H9 (cell line): ENCODE measurements around the gene CHCHD3. TPM values are rescaled to one million over a fixed set of nuclear protein-coding genes. Genes with fewer than 3 reads are reported as not detected.
A peak's percentile ranks its signal among the peaks of the same experiment; 100 is the strongest.

Experiments used
- DNase-seq: peaks from one replicate; pipeline ENCODE4 v3.0.0-alpha.2; 2017
- H2AFZ ChIP-seq: one replicate; pipeline ENCODE4 v1.6.1; 2013; ENCODE audit warnings: mild to moderate bottlenecking, low read length, control low read depth, moderate library complexity
- H2AK5ac ChIP-seq: 2 replicates; pipeline ENCODE4 v1.6.1; 2013; ENCODE audit warnings: low read length, control low read depth, mixed read lengths; ENCODE audit not compliant: insufficient read length
- H2BK120ac ChIP-seq: one replicate; pipeline ENCODE4 v1.6.1; 2013; ENCODE audit warnings: low read depth, mild to moderate bottlenecking, low read length, control low read depth, inconsistent platforms; ENCODE audit not compliant: poor library complexity, severe bottlenecking
- H2BK12ac ChIP-seq: 2 replicates; pipeline ENCODE4 v1.6.1; 2013; ENCODE audit warnings: low read length, control low read depth, mixed read lengths, low read depth; ENCODE audit not compliant: insufficient read length
- H2BK15ac ChIP-seq: 2 replicates; pipeline ENCODE4 v1.6.1; 2013; ENCODE audit warnings: low read depth, low read length, control low read depth
- H2BK20ac ChIP-seq: one replicate; pipeline ENCODE4 v1.6.1; 2013; ENCODE audit warnings: low read depth, mild to moderate bottlenecking, low read length, control low read depth, inconsistent platforms; ENCODE audit not compliant: poor library complexity, severe bottlenecking
- H2BK5ac ChIP-seq: 2 replicates; pipeline ENCODE4 v1.6.1; 2013; ENCODE audit warnings: low read length, control low read depth, mixed read lengths; ENCODE audit not compliant: insufficient read length
- H3K14ac ChIP-seq: 2 replicates; pipeline ENCODE4 v1.6.1; 2013; ENCODE audit warnings: low read length, control low read depth; ENCODE audit not compliant: insufficient read depth
- H3K18ac ChIP-seq: 2 replicates; pipeline ENCODE4 v1.6.1; 2013; ENCODE audit warnings: low read depth, mild to moderate bottlenecking, mixed read lengths, low read length, control low read depth; ENCODE audit not compliant: insufficient read length
- H3K23ac ChIP-seq: 2 replicates; pipeline ENCODE4 v1.6.1; 2013; ENCODE audit warnings: low read length, control low read depth, mixed read lengths, low read depth; ENCODE audit not compliant: insufficient read length
- H3K23me2 ChIP-seq: 2 replicates; pipeline ENCODE4 v1.6.1; 2013; ENCODE audit warnings: low read depth, mild to moderate bottlenecking, mixed read lengths, low read length, control low read depth; ENCODE audit not compliant: insufficient read length, poor library complexity, severe bottlenecking
- H3K27ac ChIP-seq: 2 replicates; pipeline ENCODE4 v1.5.1; 2013; ENCODE audit warnings: low read length, control low read depth, mixed read lengths, low read depth; ENCODE audit not compliant: insufficient read length
- H3K27me3 ChIP-seq: 2 replicates; pipeline ENCODE4 v1.6.1; 2013; ENCODE audit warnings: low read length, control low read depth, inconsistent platforms; ENCODE audit not compliant: insufficient read depth
- H3K4ac ChIP-seq: 2 replicates; pipeline ENCODE4 v1.6.1; 2013; ENCODE audit warnings: low read depth, mild to moderate bottlenecking, control low read depth, inconsistent platforms, low read length, moderate library complexity
- H3K4me1 ChIP-seq: 2 replicates; pipeline ENCODE4 v1.6.1; 2013; ENCODE audit warnings: low read length, control low read depth, inconsistent platforms; ENCODE audit not compliant: insufficient read depth
- H3K4me2 ChIP-seq: 2 replicates; pipeline ENCODE4 v1.6.1; 2013; ENCODE audit warnings: low read length, control low read depth, mixed read lengths; ENCODE audit not compliant: insufficient read length, insufficient read depth
- H3K56ac ChIP-seq: 2 replicates; pipeline ENCODE4 v1.6.1; 2013; ENCODE audit warnings: low read depth, mild to moderate bottlenecking, mixed read lengths, low read length, control low read depth; ENCODE audit not compliant: insufficient read length
- H3K79me1 ChIP-seq: 2 replicates; pipeline ENCODE4 v1.6.1; 2013; ENCODE audit warnings: low read depth, mild to moderate bottlenecking, moderate library complexity, low read length, control low read depth, inconsistent platforms; ENCODE audit not compliant: insufficient read depth, poor library complexity, severe bottlenecking
- H3K79me2 ChIP-seq: 2 replicates; pipeline ENCODE4 v1.6.1; 2013; ENCODE audit warnings: low read length, control low read depth, inconsistent platforms; ENCODE audit not compliant: insufficient read depth
- H3K9ac ChIP-seq: 2 replicates; pipeline ENCODE4 v1.6.1; 2013; ENCODE audit warnings: low read length, control low read depth, mixed read lengths; ENCODE audit not compliant: insufficient read length; ENCODE audit errors: extremely low read depth
- H3K9me3 ChIP-seq: one replicate; pipeline ENCODE4 v1.6.1; 2013; ENCODE audit warnings: low read depth, low read length, inconsistent platforms; ENCODE audit not compliant: control insufficient read depth
- H3T11ph ChIP-seq: one replicate; pipeline ENCODE4 v1.6.1; 2013; ENCODE audit warnings: mild to moderate bottlenecking, low read length, control low read depth, inconsistent platforms
- H4K20me1 ChIP-seq: one replicate; pipeline ENCODE4 v1.6.1; 2013; ENCODE audit not compliant: control insufficient read depth, insufficient read length, insufficient read depth
- H4K5ac ChIP-seq: 2 replicates; pipeline ENCODE4 v1.6.1; 2013; ENCODE audit warnings: low read depth, mild to moderate bottlenecking, mixed read lengths, low read length, control low read depth; ENCODE audit not compliant: insufficient read length
- H4K8ac ChIP-seq: replicated peaks from 2 replicates; pipeline ENCODE4 v1.6.1; 2013; ENCODE audit warnings: low read length, control low read depth, mixed read lengths, low read depth; ENCODE audit not compliant: insufficient read length
- H4K91ac ChIP-seq: 2 replicates; pipeline ENCODE4 v1.6.1; 2013; ENCODE audit warnings: low read depth, mild to moderate bottlenecking, moderate library complexity, mixed read lengths, low read length, control low read depth; ENCODE audit not compliant: insufficient read length
- H3K27ac Mint-ChIP-seq, 3 experiments: 2 replicates in 2 of 3; 3 replicates in 1 of 3; pipeline ENCODE4 v1.8.0; 2020 to 2021; ENCODE audit warnings: mixed read lengths in 3 of 3, mild to moderate bottlenecking in 1 of 3, moderate library complexity in 1 of 3
- H3K27me3 Mint-ChIP-seq: 2 replicates; pipeline ENCODE4 v1.8.0; 2021; ENCODE audit warnings: low read depth, mild to moderate bottlenecking, moderate library complexity, mixed read lengths
- H3K36me3 Mint-ChIP-seq, 3 experiments: 2 replicates in 2 of 3; 3 replicates in 1 of 3; pipeline ENCODE4 v1.8.0; 2020 to 2021; ENCODE audit warnings: low read depth in 3 of 3, mixed read lengths in 3 of 3; ENCODE audit not compliant: insufficient read depth in 1 of 3
- H3K4me1 Mint-ChIP-seq, 2 experiments: 2 replicates each; pipeline ENCODE4 v1.8.0; 2020; ENCODE audit warnings: mixed read lengths in 2 of 2
- H3K4me3 Mint-ChIP-seq, 2 experiments: 2 replicates in 1 of 2; 3 replicates in 1 of 2; pipeline ENCODE4 v1.8.0; 2020 to 2021; ENCODE audit warnings: mild to moderate bottlenecking in 2 of 2, mixed read lengths in 2 of 2, moderate library complexity in 1 of 2
- H3K9me3 Mint-ChIP-seq, 2 experiments: 2 replicates in 1 of 2; 3 replicates in 1 of 2; pipeline ENCODE4 v1.8.0; 2020; ENCODE audit warnings: mild to moderate bottlenecking in 2 of 2, mixed read lengths in 2 of 2, moderate library complexity in 1 of 2
- CTCF ChIP-seq: fragments of 200-600 bp; sonication (generic); conservative IDR thresholded peaks from 3 replicates; pipeline ENCODE4 v1.8.0; 2021; ENCODE audit warnings: antibody characterized with exemption, mild to moderate bottlenecking
- total RNA-seq: library from RNA; stranded (reverse); gene quantifications from 2 replicates; pipeline ENCODE4 v1.2.1, GENCODE V29; 2021

CHCHD3 gene
- total RNA-seq, 1 experiment from 2014 or later, result 104 TPM

DNA sequence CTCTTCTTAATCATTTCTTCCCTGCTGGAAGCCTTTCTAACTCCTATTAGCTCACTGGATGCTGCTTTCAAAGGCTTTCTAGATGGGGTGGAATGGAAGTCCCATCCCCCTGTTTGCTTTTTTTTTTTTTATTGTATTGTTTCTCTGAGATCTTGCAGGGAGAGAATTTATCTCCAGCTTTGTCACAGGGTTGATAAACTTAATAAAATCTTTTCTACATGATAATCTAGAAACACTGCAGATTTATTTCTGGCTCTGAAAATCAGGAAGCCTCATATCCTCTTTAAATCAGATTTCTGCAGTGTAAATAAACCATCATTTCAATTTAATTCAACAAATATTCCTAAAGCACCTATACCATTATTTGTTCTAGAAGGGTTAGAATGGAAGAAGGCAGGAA, 37.2 kb upstream of the CHCHD3 start:
- Histone ChIP-seq H3K27me3 (no peaks in the 10 kb centered on the region), H4K8ac (no peak overlapping the region), H3T11ph (no peak overlapping the region), H3K23me2 (no peaks in the 10 kb centered on the region), H3K27ac (no peak overlapping the region), H2BK12ac (no peak overlapping the region), H3K23ac (no peak overlapping the region), H4K91ac (no peak overlapping the region), H3K4ac (no peak overlapping the region), H3K79me1 (no peaks in the 10 kb centered on the region), H3K4me2 (no peak overlapping the region), H4K20me1 (no peaks in the 10 kb centered on the region), H3K9me3 (no peaks in the 10 kb centered on the region), H3K14ac (no peak overlapping the region), H3K18ac (no peak overlapping the region), H3K9ac (no peak overlapping the region), H2BK5ac (no peak overlapping the region), H3K79me2 (no peaks in the 10 kb centered on the region), H3K56ac (no peak overlapping the region), H4K5ac (no peak overlapping the region), H3K4me1 (peaks cover 5% of the 10 kb centered on the region; the same call in 1 of the 2 replicates), H2AFZ (no peak overlapping the region), H2BK15ac (no peak overlapping the region), H2BK20ac (no peak overlapping the region), H2AK5ac (no peak overlapping the region), H2BK120ac (no peak overlapping the region)
- Mint-ChIP-seq H3K27ac (peak overlapping the region in 1 of 3 experiments; percentile 20; a peak in 1 of 7 replicates), H3K27me3 (no peaks in the 10 kb centered on the region), H3K36me3 (no peaks in the 10 kb centered on the region), H3K4me1 (peaks cover 10 to 20% of the 10 kb centered on the region in 2 experiments), H3K4me3 (no peak overlapping the region), H3K9me3 (no peaks in the 10 kb centered on the region; a peak in 1 of 5 replicates)
- no peak for DNase-seq
- TF ChIP-seq CTCF, result no peak
